HCEC 1CT (cell line): Measurements from ENCODE around the gene CTNNA3.

Experiments
- DNase-seq: peaks from one replicate; pipeline ENCODE4 v3.0.0-alpha.2; 2017

CTNNA3 gene

GRCh38 chr10:66008221-66008620 is 1687.8 kb downstream of the CTNNA3 start:
- DNase-seq = no peak

GRCh38 chr10:66006411-66006810 is 1689.6 kb downstream of the CTNNA3 start:
- no peak for DNase-seq

DNA sequence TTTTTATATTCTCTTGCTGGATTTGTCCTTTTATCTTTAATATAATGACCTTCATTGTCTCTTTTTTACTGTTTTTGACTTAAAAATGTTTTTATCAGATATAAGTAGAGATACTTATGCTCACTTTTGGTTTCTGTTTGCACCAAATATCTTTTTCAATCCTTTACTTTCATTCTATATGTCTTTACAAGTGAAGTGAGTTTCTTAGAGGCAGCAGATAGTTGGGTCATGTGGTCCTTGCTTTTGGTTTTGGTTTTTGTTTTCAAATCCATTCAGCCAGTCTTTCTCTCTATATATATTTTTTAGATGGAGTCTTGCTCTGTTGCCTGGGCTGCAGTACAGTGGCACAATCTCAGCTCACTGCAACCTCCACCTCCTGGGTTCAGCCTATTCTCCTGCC is 1702.5 kb downstream of the CTNNA3 start:
- DNase-seq = no peak

- no peak for DNase-seq
Observed at GRCh38 chr10:65968871-65969270, 1727.1 kb downstream of the CTNNA3 start.

- no peak for DNase-seq
Observed at GRCh38 chr10:65968437-65968836, 1727.6 kb downstream of the CTNNA3 start.

GRCh38 chr10:65964205-65964604 is 1731.8 kb downstream of the CTNNA3 start:
- DNase-seq = no peak

DNA sequence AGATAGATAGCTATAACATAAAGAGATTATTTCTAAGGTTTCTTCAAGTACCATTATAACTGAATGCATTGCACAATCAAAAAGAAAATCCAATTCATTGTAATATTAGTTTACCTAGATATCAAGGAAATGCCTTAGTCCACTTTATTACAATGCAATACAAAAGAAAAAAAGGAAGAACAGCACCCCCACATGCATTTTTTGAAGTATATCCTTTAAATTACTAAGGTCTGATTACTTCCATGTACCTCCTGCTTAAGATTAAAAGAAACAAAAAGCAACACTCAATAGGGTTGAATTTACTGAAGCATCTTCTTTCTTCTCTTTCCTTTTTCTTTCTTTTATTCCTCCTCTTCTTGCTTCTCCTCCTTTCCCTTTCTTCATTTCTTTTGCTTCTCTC is 1743.9 kb downstream of the CTNNA3 start:
- no peak for DNase-seq

GRCh38 chr10:65950075-65950474 is 1745.9 kb downstream of the CTNNA3 start:
- DNase-seq = no peak

DNA sequence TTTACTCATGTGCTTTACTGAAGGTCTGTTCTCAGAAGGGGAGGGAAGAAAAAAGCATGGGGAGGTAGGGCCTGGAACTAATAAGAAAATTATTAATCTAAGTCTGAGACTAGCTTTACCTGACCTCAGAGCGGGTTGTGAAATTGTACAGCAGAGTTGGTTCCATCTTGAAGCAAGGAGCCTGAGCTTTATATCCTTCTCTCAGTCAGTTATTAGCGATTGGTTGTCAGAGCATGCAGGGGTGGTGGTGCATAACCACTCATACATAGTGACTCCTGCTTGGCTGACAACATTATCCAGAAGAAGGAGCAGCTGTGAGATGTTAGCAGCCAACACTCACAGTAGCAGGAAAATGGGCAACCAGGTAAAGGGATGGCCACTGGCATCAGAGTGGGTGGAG is 1746.5 kb downstream of the CTNNA3 start:
- no peak for DNase-seq

GRCh38 chr10:65945061-65945460 is 1750.9 kb downstream of the CTNNA3 start:
- no peak for DNase-seq

DNA sequence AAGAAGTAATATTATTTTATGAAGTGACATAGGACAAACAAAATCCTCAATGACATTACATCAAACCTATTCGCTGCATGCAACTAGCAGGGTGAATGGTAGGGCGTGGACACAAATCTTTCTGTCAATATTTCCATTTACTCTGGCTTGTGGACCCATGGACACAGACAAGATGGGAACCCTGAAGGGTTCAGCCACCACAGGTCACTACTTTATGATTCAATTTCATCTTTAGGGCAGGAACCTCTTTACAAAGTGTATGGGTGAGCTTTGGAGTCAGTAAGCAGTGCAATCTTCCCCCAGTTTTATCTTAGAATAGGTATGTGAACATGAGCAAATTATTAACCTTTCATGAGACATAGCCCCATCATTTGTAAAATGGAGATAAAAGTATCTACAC is 1752.5 kb downstream of the CTNNA3 start:
- DNase-seq = no peak

- no peak for DNase-seq
Observed at GRCh38 chr10:65940816-65941662, 1755.0 kb downstream of the CTNNA3 start.

GRCh38 chr10:65940105-65940504 is 1755.9 kb downstream of the CTNNA3 start:
- no peak for DNase-seq

DNA sequence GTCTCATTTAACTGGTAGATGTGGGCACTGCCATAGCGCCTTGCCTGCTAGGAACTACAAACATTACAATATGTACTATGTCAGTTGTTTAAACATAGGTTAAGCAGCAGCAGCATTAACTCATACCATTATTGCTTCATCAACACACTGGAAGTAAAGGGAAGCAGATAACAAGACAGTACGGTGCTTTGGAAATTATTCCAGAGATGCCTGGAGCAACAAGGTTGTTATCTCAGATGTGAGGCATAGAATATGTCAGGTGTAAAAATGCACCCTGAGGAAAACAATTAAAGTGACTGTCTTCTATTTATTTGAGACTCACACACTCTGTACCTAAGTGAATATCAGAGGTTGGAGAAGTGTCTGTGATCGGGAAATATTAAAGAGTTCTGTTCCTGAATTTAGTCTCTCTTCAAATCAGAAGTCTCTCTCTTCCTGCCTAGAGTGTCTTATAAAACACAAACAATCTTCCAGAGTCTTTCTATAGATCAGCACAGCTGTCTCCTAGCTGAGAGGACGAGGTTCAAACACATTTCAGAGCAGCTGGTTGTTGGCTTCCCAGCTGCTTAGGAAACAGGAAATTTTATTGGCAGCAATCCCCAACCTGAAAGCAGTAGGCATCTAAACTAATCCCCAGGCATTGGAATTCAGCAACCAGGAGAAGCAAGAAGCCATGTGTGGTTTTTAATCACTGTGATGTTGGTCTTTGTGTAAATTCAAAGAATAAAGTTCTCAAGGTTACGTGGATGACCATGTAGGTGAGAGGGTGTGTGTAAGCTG is 1764.5 kb downstream of the CTNNA3 start:
- DNase-seq = no peak

DNA sequence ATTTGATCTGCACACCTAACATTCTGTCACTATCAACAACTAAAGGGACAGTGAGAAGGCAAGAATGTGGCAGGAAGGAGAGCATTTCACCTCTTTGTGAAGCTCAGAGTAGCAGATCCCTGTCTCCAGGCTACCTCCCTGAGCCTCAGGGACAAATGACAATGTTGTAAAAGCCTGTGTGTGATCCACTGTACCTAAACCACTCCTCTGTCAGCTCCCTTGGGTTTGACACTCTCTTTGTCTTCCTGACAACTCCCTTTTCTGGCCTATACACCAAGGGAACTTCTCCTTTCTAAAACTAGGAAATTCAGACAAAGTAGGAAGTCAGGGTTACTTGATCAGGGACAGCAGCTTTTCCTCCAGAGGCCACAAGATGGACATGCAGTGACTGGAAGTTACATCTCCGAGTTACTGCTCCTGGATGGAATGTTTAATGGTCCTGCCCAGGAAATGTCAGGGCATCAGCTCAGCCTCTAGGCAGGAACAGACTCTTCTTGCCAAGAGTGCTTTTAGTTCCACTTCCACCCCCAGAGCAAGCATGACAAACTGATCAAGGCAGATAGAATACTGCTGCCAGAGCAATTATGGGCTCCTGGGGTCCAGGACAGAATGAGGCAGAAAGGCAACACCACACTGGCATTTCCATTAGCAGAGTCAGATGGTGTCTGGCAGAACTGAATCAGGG is 1784.7 kb downstream of the CTNNA3 start:
- DNase-seq = no peak

DNA sequence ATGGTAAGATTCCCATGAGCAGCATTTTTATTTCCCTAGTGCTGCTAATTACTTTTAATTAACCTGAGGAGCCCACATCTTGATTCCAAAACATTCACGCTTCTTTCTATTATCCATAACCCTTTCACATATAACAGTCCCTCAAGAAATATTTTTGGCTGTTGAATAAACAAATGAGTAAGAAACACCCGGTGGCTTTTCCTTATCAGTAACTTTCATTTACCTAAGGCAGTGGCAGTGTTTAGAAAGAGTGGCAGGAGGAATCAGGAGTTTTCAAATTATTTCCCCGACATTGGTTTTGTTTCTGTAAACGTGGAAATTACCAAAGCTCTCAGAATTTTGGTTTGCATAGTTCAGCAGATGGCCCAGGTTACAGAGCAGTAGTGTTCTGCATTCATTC is 1785.8 kb downstream of the CTNNA3 start:
- no peak for DNase-seq

DNA sequence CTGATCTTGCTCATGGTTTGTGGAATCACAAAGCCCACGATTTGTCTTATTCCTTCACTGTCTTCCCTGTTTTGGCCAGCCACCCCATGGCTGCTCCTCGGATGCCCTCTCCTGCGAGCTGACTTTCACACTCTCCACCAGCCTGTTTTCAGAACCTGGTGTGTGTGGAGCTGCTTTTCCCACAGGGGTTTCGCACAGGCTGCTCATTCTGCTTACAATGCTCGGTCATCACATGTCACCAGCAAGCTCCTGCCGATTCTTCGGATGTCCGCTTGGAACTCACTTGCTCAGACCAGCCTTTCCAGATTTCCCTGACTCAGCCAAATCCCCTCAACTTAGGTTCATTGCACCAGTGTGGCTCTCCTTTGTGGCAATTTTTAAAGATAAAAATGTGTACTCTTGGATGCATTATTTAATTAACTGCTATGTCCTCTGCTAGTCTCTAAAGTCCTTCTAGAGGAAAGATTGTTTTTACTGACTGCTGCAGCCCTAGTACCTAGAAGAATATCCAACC is 1788.7 kb downstream of the CTNNA3 start:
- DNase-seq = no peak

DNA sequence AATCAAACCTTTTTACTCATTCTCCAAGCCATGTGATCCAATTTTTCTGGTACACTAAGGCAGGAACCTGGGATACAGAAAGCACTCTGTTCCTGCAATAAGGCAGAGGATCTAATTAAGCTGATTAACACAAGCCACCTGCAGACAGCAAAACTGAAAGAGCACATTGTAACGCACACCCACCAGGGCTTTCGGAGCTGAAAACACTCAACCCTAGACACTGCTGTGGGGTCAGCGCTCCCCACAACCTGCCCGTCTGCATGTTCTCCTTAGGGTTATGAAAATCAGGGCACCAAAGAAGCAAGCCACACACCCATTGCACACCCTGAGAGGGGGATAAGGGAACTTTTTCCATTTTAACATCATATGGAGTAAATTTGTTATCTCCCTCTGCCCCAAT is 1792.4 kb downstream of the CTNNA3 start:
- no peak for DNase-seq

DNA sequence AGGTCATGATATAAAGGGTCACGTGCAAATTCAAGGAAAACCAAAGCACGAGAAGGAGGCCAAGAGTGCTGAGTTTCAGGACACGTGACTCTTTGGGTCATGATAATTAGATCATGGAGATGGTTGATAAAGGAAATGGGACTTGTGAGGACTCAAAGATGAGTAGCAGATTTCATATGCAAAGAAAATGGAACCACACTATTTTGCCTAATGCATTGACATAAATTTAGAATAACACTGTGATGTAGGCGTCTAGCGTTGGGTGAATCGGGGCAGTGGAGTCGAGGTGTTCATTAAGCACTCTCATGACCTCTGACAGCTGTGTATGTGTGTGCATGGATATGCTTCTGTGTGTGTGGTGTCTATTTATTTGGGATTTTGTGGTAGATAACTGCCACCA is 1795.7 kb downstream of the CTNNA3 start:
- DNase-seq = no peak

GRCh38 chr10:65898055-65898454 is 1797.9 kb downstream of the CTNNA3 start:
- DNase-seq = no peak

GRCh38 chr10:65894961-65895360 is 1801.0 kb downstream of the CTNNA3 start:
- no peak for DNase-seq

- DNase-seq = no peak
Observed at GRCh38 chr10:65894379-65894778, 1801.6 kb downstream of the CTNNA3 start.

- DNase-seq = no peak
Observed at GRCh38 chr10:65893676-65894075, 1802.3 kb downstream of the CTNNA3 start.
